Activated CD4-positive, alpha-beta memory T cell treated with anti-CD3 and anti-CD28 coated beads, Interleukin-2, amount 10 ng/mL, durations not matched to agents 7 days and 5 days (primary cell): ENCODE data around the gene MAST1. TPM values are rescaled to one million over a fixed set of nuclear protein-coding genes. Genes with fewer than 3 reads are reported as not detected.
A peak's percentile ranks its signal among the peaks of the same experiment; 100 is the strongest.
"Not testable (repeated sequence)": the region's sequence is repeated elsewhere in the genome, so short reads cannot be mapped to it uniquely, and the experiment has no call there.

Experiments used
- CTCF ChIA-PET: fragments of 350-600 bp; sonication (Branson Sonifier 250); formaldehyde crosslinking; loops from one replicate; lab custom pipeline; 2021; ENCODE audit warnings: antibody characterized with exemption, inconsistent platforms; lab: Charles Lee
- POLR2A ChIA-PET: fragments of 350-600 bp; sonication (Branson Sonifier 250); formaldehyde crosslinking; loops from one replicate; lab custom pipeline; 2021; ENCODE audit warnings: antibody characterized with exemption; lab: Charles Lee
- DNase-seq: peaks from one replicate; pipeline ENCODE4 v3.0.0-alpha.2; 2020
- H3K27ac Mint-ChIP-seq: one replicate; pipeline ENCODE4 v1.8.0; 2021; ENCODE audit warnings: mild to moderate bottlenecking, mixed read lengths
- H3K27me3 Mint-ChIP-seq: one replicate; pipeline ENCODE4 v1.8.0; 2021; ENCODE audit warnings: mixed read lengths
- H3K36me3 Mint-ChIP-seq: one replicate; pipeline ENCODE4 v1.8.0; 2021; ENCODE audit warnings: low read depth, mixed read lengths
- H3K4me1 Mint-ChIP-seq: one replicate; pipeline ENCODE4 v1.8.0; 2021; ENCODE audit warnings: mixed read lengths
- H3K4me3 Mint-ChIP-seq: one replicate; pipeline ENCODE4 v1.8.0; 2021; ENCODE audit warnings: mild to moderate bottlenecking, mixed read lengths
- H3K9me3 Mint-ChIP-seq: one replicate; pipeline ENCODE4 v1.8.0; 2021; ENCODE audit warnings: mixed read lengths
- total RNA-seq, 2 experiments: library from RNA; stranded (reverse); gene quantifications; one replicate each; pipeline ENCODE4 v1.2.3, GENCODE V29; 2021

Gene MAST1
- total RNA-seq, 2 experiments from 2014 or later = 1.1 to 2.1 TPM

- H3K4me3 Mint-ChIP-seq = peak overlapping the region; percentile 87
- CTCF ChIA-PET = interaction anchor here (0.7 to 13.9 kb wide), 6 partner anchors 11 to 83 kb away, joined by 3 to 419 read pairs (median 4); partner anchors contain the start of gene JUNB
Measured at GRCh38 chr19:12802267-12803106, 35.8 kb upstream of the MAST1 start.

GRCh38 chr19:12804051-12804450, 34.3 kb upstream of the MAST1 start:
- DNase-seq = no peak
- POLR2A ChIA-PET = interaction anchor here (0.9 to 14.7 kb wide), 4 partner anchors 9 to 70 kb away, joined by 3 to 574 read pairs (median 36); partner anchors contain the start of genes HOOK2, JUNB and TRIR
- H3K36me3 Mint-ChIP-seq = peaks cover 31% of the 10 kb centered on the region
- no peak overlapping the region for H3K27ac Mint-ChIP-seq
- H3K4me1 Mint-ChIP-seq = peaks cover 47% of the 10 kb centered on the region
- H3K4me3 Mint-ChIP-seq = no peak overlapping the region
- H3K27me3 Mint-ChIP-seq = no peaks in the 10 kb centered on the region
- CTCF ChIA-PET = interaction anchor here (1.6 to 13.9 kb wide), 2 partner anchors 26 to 41 kb away, joined by 5 to 419 read pairs; no protein-coding TSS in a partner anchor
- H3K9me3 Mint-ChIP-seq = no peaks in the 10 kb centered on the region

More at GRCh38 chr19:12802267-12803106, 35.8 kb upstream of the MAST1 start:
- H3K9me3 Mint-ChIP-seq = no peaks in the 10 kb centered on the region
- peak overlapping the region; percentile 18 for H3K27ac Mint-ChIP-seq
- no peak for DNase-seq
- peaks cover 43% of the 10 kb centered on the region for H3K4me1 Mint-ChIP-seq
- POLR2A ChIA-PET = interaction anchor here (0.7 to 14.7 kb wide), 8 partner anchors 10 to 135 kb away, joined by 3 to 574 read pairs (median 6); partner anchors contain the start of genes GET3, HOOK2, JUNB and TRIR
- peaks cover 27% of the 10 kb centered on the region for H3K36me3 Mint-ChIP-seq
- H3K27me3 Mint-ChIP-seq = no peaks in the 10 kb centered on the region

GRCh38 chr19:12806242-12807081, 31.9 kb upstream of the MAST1 start, which contains the start of gene RNASEH2A:
Gene RNASEH2A (plus strand): TSS chr19:12806584. CDS start chr19:12806674, 90 bp downstream.
- Mint-ChIP-seq H3K4me1 (peaks cover 32% of the 10 kb centered on the region), H3K27ac (peak within 1 kb of the TSS; percentile 83), H3K36me3 (peaks cover 24% of the 10 kb centered on the region), H3K27me3 (no peaks in the 10 kb centered on the region), H3K4me3 (peak within 1 kb of the TSS; percentile 95), H3K9me3 (no peaks in the 10 kb centered on the region)
- POLR2A ChIA-PET = interaction anchor here (0.5 to 2.1 kb wide), 12 partner anchors 11 to 207 kb away, joined by 3 to 14 read pairs (median 4); partner anchors contain the start of genes GET3, JUNB and TRIR
- DNase-seq = peak; percentile 92
- CTCF ChIA-PET = interaction anchor here (0.6 to 2.9 kb wide), 12 partner anchors 9 to 192 kb away, joined by 3 to 16 read pairs (median 3); partner anchors contain the start of genes JUNB and RTBDN

GRCh38 chr19:12815088-12815487, 23.2 kb upstream of the MAST1 start:
- ChIA-PET CTCF (interaction anchor here (0.6 to 0.7 kb wide), 2 partner anchors 14 to 147 kb away, joined by 3 to 6 read pairs; no protein-coding TSS in a partner anchor), POLR2A (no interaction called here)
- Mint-ChIP-seq H3K27me3 (no peaks in the 10 kb centered on the region), H3K4me1 (no peaks in the 10 kb centered on the region), H3K27ac (no peak overlapping the region), H3K36me3 (peaks cover 24% of the 10 kb centered on the region), H3K9me3 (no peaks in the 10 kb centered on the region), H3K4me3 (no peak overlapping the region)
- DNase-seq = no peak

- POLR2A ChIA-PET = interaction anchor here (1.4 kb wide), 1 partner anchor 24 kb away, joined by 4 read pairs; no protein-coding TSS in a partner anchor
- H3K9me3 Mint-ChIP-seq, H3K27ac Mint-ChIP-seq, H3K4me1 Mint-ChIP-seq, H3K27me3 Mint-ChIP-seq, H3K4me3 Mint-ChIP-seq, CTCF ChIA-PET, DNase-seq: not testable (repeated sequence)
- H3K36me3 Mint-ChIP-seq = peaks cover 20% of the 10 kb centered on the region
Measured at GRCh38 chr19:12817188-12817587, 21.1 kb upstream of the MAST1 start.

GRCh38 chr19:12817810-12818209, 20.5 kb upstream of the MAST1 start:
- not testable (repeated sequence) for H3K4me1 Mint-ChIP-seq, H3K4me3 Mint-ChIP-seq, H3K9me3 Mint-ChIP-seq, H3K27ac Mint-ChIP-seq, H3K27me3 Mint-ChIP-seq, DNase-seq
- POLR2A ChIA-PET = interaction anchor here (1.4 kb wide), 1 partner anchor 25 kb away, joined by 4 read pairs; no protein-coding TSS in a partner anchor
- CTCF ChIA-PET = interaction anchor here (0.6 to 0.7 kb wide), 2 partner anchors 45 to 207 kb away, joined by 3 to 4 read pairs; partner anchors contain the start of genes ZNF490 and ZNF791
- H3K36me3 Mint-ChIP-seq = peaks cover 16% of the 10 kb centered on the region

- ChIA-PET POLR2A (no interaction called here), CTCF (interaction anchor here (1.0 kb wide), 1 partner anchor 62 kb away, joined by 3 read pairs; no protein-coding TSS in a partner anchor)
- H3K27ac Mint-ChIP-seq = no peak overlapping the region
- H3K4me1 Mint-ChIP-seq = peaks cover 9% of the 10 kb centered on the region
- H3K36me3 Mint-ChIP-seq = no peaks in the 10 kb centered on the region
- DNase-seq = no peak
- no peaks in the 10 kb centered on the region for H3K9me3 Mint-ChIP-seq
- H3K4me3 Mint-ChIP-seq = no peak overlapping the region
- H3K27me3 Mint-ChIP-seq = peaks cover 11% of the 10 kb centered on the region
Measured at GRCh38 chr19:12821761-12822160, 16.6 kb upstream of the MAST1 start.

GRCh38 chr19:12825254-12826131, 12.8 kb upstream of the MAST1 start:
- H3K36me3 Mint-ChIP-seq = no peaks in the 10 kb centered on the region
- no peak overlapping the region for H3K27ac Mint-ChIP-seq
- H3K27me3 Mint-ChIP-seq = peaks cover 19% of the 10 kb centered on the region
- CTCF ChIA-PET = interaction anchor here (0.6 to 3.5 kb wide), 8 partner anchors 9 to 236 kb away, joined by 3 to 10 read pairs (median 4); no protein-coding TSS in a partner anchor
- no peaks in the 10 kb centered on the region for H3K9me3 Mint-ChIP-seq
- no peak for DNase-seq
- no peak overlapping the region for H3K4me3 Mint-ChIP-seq
- POLR2A ChIA-PET = no interaction called here
- H3K4me1 Mint-ChIP-seq = peaks cover 9% of the 10 kb centered on the region

GRCh38 chr19:12828494-12828893, 9.8 kb upstream of the MAST1 start:
- POLR2A ChIA-PET = interaction anchor here (1.0 kb wide), 1 partner anchor 36 kb away, joined by 5 read pairs; no protein-coding TSS in a partner anchor
- Mint-ChIP-seq H3K4me1 (peaks cover 26% of the 10 kb centered on the region), H3K9me3 (no peaks in the 10 kb centered on the region), H3K36me3 (no peaks in the 10 kb centered on the region), H3K27ac (no peak overlapping the region), H3K27me3 (peaks cover 41% of the 10 kb centered on the region), H3K4me3 (no peak overlapping the region)
- DNase-seq = peak; percentile 33
- CTCF ChIA-PET = interaction anchor here (0.7 to 1.4 kb wide), 3 partner anchors 13 to 21 kb away, joined by 3 read pairs; no protein-coding TSS in a partner anchor

- H3K4me1 Mint-ChIP-seq = peaks cover 27% of the 10 kb centered on the region
- DNase-seq = no peak
- no peaks in the 10 kb centered on the region for H3K36me3 Mint-ChIP-seq
- no peaks in the 10 kb centered on the region for H3K9me3 Mint-ChIP-seq
- no peak overlapping the region for H3K4me3 Mint-ChIP-seq
- ChIA-PET POLR2A (no interaction called here), CTCF (no interaction called here)
- no peak overlapping the region for H3K27ac Mint-ChIP-seq
- peaks cover 64% of the 10 kb centered on the region for H3K27me3 Mint-ChIP-seq
Measured at GRCh38 chr19:12833418-12833737, 4.9 kb upstream of the MAST1 start.

- H3K9me3 Mint-ChIP-seq = no peaks in the 10 kb centered on the region
- peaks cover 67% of the 10 kb centered on the region for H3K27me3 Mint-ChIP-seq
- H3K4me1 Mint-ChIP-seq = peaks cover 29% of the 10 kb centered on the region
- peak; percentile 48 for DNase-seq
- peak overlapping the region; percentile 17 for H3K4me3 Mint-ChIP-seq
- ChIA-PET POLR2A (no interaction called here), CTCF (interaction anchor here (0.7 to 0.9 kb wide), 2 partner anchors 28 to 1490 kb away, joined by 3 read pairs; partner anchors contain the start of gene RNASEH2A)
- no peaks in the 10 kb centered on the region for H3K36me3 Mint-ChIP-seq
- no peak overlapping the region for H3K27ac Mint-ChIP-seq
Measured at GRCh38 chr19:12833738-12834565, 4.4 kb upstream of the MAST1 start.
